Gastroesophageal sphincter (tissue), 3 donors: ENCODE results near the gene ZFAND6.

Source experiments
- CTCF ChIP-seq, 4 experiments: fragments of 200-600 bp in 2 of 4; fragments of 450-650 bp in 2 of 4; sonication (generic) in 1 of 4; IDR thresholded peaks; one replicate each; pipeline ENCODE4 v1.5.1; 2017 to 2019; ENCODE audit warnings: antibody characterized with exemption in 4 of 4, mild to moderate bottlenecking in 2 of 4, moderate library complexity in 2 of 4
- EP300 ChIP-seq: sonication (generic); formaldehyde crosslinking; IDR thresholded peaks from one replicate; pipeline ENCODE4 v1.6.1; 2017; ENCODE audit warnings: antibody characterized with exemption, mild to moderate bottlenecking
- POLR2AphosphoS5 ChIP-seq: sonication (generic); formaldehyde crosslinking; IDR thresholded peaks from one replicate; pipeline ENCODE4 v1.6.1; 2017; ENCODE audit warnings: antibody characterized with exemption

DNA sequence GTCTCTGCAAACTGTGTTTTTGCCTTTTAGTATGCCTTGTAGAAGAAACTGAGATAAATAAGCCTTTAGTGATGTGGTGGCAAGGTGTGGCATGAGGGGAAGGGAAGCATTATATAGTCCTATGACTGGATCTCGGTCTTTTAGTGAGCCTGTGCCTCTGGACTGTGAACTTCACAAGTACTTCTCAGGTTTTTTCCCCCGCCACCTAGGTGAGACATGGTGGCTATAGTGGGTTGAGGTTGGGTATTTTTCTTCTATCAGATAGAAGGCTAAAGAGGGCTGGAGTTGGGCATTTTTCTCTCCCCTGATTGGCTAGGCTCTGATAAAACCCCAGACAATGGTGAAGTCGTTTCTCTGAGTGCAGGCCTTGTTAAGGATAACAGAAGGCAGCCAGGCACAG, 38.7 kb upstream of the ZFAND6 start:
- no peak for TF ChIP-seq CTCF (IDR thresholded peaks at IDR 0.05)
- TF ChIP-seq POLR2AphosphoS5, result no peak
- TF ChIP-seq EP300, result no peak
